NCI-H2081 treated with DMSO at 0.1 percent for 48 hours (cell line): ENCODE data around the gene CDK5R1.

Experiments
- DNase-seq: peaks from one replicate; lab custom pipeline; 2025; lab: John Stamatoyannopoulos, UW

The CDK5R1 gene

GRCh38 chr17:32471652-32472051 is 15.1 kb upstream of the CDK5R1 start:
- no peak for DNase-seq

DNA sequence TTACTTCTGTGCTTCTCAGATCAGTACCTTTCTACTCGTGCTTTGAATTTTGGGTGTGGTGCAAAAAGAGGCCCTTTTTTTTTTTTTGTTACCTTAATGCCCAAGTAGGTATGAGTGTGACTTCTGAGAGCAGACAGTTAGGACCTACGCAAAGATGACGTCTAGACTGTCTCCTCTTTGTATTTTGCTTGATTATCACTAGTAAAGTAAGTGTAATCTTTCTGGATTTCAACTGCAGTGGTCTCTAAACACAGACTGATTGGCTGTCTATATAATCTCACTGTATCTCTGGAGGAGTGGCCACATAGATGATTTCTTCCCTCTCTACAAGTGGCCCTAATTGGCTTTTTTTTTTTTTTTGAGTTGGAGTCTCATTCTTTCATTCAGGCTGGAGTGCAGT is 11.5 kb upstream of the CDK5R1 start:
- DNase-seq: no peak

DNA sequence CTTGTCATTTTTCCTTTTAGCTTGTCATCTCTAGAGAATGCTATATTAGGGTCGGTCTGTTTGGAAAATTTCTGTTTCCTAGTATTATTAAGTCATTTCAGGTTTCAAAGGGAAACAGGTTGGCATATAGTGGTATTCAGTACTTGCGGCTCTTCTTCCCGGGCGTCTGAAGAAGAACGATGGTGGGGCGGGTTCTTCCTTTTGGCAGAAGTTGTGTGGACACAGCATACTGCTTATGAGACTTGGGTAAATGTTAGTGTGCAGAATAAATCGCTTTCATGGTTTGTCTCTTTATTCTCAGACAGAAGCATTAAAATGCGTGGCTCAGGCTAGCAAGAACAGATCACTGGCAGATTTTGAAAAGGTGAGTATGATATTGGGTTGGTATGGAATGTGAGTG is 9.6 kb upstream of the CDK5R1 start:
- no peak for DNase-seq

DNA sequence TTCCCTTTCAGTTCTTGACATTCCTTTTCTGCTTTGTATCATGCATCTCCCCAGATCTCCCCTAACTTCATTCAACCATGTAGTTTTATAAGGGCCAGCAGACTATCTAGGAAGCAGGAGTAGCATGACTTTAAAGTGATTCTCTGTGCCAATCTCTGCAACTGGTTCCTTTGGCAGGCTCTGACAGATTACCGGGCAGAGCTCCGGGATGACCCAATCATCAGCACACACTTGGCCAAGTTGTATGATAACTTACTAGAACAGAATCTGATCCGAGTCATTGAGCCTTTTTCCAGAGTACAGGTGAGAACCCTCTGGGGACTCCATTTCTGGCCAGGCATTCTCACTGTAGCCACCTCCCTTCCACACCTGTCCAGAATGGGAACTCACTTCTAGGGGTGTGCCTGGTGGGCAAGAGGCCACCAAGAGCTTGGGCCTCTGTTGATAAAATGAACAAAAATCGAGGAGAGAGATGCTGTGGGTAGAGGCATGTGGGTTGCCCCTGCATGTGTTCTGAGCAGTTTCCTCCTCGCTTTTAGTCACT is 7.6 kb upstream of the CDK5R1 start:
- no peak for DNase-seq

DNA sequence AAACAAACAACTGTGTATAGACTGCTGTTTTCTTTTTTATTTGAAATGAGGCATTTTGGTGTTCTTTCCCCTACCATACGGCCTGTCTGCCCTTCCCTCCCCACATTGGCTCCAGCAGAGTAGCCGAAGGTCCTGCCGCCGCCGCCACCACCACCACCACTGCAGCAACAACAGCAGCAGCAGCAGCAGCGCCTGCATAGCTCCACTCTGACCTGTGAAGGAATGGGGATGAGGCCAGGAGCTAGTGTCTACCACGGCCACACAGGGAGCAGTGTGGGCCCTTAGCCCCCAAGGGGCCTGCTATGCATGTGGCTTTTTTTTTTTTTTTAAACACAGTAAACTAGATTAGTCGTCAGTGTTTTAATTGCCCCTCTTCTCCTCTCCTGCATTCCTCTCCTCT is 5.6 kb upstream of the CDK5R1 start:
- DNase-seq: no peak

- no peak for DNase-seq
Observed at GRCh38 chr17:32482568-32483320, 4.0 kb upstream of the CDK5R1 start.

GRCh38 chr17:32483451-32484019 is 3.3 kb upstream of the CDK5R1 start:
- DNase-seq: peak; percentile 24

DNA sequence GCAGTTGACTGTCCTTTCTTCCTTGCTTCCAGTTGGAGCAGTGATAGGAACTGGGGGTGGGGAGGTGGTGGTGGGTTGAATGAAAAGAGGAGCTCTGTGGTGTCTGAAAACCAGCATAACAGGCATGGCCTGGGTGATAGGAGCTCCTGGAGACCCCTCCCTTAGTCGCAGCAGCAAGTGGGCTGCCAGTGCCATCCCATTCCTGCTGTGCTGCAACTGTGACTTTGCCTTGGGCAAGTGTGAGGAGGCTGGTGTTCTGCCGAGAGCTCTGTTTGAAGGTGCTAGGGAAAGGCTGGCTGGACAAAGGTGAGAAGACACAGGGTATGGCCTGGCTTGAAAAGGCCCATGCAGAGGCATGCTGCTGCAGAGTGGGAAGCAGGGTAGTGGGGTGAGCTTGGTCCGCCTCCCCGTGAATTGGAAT is 2.7 kb upstream of the CDK5R1 start:
- no peak for DNase-seq

- no peak for DNase-seq
Observed at GRCh38 chr17:32484628-32485027, 2.2 kb upstream of the CDK5R1 start.

DNA sequence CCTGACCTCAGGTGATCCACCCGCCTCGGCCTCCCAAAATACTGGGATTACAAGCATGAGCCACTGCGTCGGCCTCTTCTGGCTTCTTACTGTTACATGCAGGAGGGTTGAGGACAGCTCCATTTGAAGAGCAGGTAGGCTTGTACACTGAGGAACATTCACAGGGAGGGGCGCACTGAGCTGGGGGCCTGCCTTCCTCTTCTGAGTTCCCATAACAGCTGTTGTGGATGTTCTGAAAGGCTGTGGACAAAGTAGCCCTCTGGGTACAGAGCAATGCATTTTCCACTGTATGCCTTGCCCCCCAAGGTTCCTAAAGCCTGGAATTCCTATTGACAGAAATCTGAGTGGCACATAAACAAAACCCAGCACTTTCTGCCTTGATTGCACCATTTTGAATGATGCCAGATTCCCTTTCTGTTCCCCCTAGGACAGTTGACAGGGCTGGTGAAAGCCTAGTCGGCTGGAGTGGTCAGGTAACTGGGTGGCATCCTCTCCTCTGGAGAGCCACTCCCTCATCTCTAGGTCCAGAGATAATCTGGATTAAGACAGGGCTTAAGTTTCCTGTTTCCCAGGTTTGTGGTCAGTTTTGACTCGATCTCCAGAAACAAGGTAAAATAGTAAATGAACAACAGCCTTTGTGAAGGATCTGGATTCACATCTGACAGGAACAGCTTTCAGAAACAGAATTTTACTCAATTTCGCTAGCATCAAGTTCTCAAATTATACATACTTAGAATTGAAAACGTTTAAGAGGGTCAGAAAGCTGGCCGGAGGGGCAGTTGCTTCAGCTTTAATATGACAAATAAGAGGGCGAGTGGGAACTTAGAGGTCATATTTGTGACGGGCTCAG is 1.3 kb upstream of the CDK5R1 start:
- DNase-seq: no peak

DNA sequence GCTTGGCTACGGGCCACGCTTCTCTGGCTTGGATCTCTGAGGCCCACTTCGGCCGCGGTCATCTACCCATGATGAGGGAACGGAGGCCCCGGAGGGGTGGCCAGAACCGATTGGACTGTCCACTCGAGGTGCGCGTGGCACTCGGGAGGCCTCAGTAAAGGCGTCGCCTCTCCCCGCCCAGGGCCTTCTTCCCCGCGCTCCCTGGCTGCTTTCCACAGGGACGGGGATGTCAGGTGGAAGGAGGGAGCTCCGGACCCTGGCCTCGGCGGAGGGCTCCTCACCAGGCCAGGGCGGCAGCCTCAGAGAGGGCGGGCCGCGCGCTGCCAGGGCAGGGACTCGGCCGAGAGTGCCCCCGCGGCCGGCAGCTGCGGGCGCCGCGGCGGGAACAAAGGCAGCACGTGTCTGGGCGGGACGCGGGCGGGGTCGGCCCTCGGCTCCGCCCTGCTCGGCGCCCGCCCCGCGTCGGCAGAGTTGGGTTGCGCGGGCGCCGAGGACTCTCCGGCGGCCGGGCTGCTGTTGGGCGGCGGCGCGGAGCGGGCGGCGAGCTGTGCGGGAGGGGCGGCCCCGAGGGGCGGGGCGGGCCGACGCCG is 587 bp upstream of the CDK5R1 start:
- no peak for DNase-seq

- DNase-seq: no peak
Observed at GRCh38 chr17:32487473-32488176, 832 bp downstream of the CDK5R1 start.

- DNase-seq: no peak
Observed at GRCh38 chr17:32488177-32488542, 1.4 kb downstream of the CDK5R1 start.

GRCh38 chr17:32488604-32489180 is 1.9 kb downstream of the CDK5R1 start:
- DNase-seq: no peak

DNA sequence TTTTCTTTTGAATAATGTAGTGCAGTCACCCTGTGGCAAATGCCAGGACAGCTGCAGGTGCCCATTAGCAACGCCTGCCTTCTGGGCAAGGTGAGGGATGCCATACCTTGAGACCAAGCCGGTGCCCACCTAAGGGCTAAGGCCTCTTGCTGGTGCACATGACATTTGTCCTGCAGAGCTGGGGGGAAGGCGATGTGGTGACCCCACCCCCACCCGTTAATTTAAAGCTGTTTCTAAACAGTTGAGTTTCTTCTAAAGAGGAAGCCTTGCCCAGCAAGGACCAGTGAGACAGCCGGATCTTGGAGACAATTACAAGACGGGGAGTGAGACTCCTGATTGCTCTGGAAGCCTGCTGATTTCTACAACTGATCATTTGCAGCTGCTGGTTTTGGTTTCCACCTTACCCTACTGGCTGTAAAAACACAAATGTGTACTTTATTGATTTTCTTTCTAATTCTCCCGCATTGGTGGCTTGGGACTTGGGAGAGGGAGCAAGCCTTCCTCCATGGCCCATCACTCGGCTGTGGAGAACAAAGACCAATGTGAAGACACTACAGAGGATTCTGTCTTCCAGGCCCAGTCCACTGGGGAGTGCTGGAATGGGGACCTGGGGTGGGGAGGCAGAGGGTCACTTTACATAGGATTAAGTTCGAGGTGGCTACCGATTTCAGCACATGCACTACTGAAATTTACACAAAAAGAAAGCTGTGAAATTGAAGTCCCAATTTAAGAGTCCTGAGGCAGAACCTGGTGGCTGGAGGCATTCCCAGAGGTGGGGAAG is 2.7 kb downstream of the CDK5R1 start:
- no peak for DNase-seq

GRCh38 chr17:32490101-32490482 is 3.3 kb downstream of the CDK5R1 start:
- no peak for DNase-seq

DNA sequence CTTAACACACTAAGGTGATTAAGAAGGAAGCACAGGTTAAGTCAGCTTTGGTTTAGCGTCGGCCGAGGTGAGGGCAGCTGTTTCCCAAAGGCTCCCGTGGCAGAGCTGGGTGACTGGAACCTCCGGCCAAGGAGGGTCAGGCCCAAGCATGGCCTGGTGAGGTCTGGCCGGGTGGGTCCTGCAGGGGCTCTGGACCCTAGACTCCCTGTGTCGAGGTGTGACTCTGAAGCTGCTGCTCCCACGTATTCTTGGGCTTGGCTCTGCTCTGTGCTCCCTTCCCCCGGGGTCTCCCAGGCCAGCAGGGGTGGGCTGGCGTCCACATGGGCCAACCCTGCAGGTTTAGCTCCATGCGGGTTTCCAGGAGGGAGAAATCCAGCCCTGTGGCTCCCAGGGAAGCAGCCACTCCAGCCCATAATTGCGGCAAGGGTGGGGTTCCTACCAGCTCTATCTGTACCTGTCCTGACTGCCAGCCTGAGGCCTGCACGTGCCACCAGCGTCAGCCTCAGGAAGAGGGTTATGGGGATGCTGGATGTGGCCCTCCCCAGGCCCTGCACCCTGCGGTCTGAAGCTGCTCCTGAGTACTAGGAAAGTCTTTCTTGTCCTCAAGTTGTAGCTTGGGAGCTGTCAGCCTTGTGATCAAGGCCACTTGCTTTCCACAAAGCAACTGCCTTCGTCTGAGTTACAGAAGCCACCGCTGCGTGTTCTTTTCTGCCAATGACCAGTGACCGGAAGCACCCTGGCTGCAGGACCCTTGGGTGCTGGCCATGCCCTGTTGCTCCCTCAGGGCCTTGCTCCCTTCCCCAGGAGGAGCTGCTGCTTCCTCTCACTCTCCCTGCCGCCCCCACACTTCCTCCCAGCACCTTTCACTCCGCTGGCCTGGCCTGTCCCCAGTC is 4.8 kb downstream of the CDK5R1 start:
- DNase-seq: no peak

- DNase-seq: no peak
Observed at GRCh38 chr17:32492264-32492589, 5.4 kb downstream of the CDK5R1 start.

DNA sequence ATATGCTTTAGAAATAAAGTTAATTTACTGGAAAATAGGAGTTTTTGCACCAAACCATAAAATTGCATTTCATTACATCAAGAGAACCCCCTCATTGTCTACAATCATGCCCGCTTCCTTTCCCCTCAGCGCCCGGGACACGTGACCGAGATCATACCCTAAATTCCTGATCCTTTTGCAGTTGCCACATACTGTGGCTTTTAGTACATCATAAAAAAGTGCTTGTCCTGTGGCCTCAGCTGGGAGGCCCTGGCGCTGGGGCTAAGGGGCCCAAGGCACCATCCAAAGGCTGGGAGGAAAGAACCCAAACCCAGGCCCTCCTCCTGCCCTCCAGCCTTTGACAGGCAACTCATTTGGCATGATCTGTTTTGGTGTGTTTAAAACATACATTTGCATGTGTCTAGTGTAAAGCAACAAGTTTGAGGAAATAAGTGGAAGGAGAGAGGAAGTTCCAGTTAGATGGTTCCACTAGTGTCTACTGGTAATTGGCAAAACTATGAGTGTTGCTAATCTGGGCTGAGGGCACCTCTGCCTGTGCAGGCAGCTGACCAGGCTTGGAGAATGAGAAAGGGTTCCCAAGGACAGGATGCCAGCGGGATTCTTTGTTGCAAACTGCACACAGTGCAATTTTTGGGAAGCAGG is 6.0 kb downstream of the CDK5R1 start:
- no peak for DNase-seq
